EL (cell line): Measurements from ENCODE around the gene TAS1R2.

Experiments used
- DNase-seq: peaks from one replicate; pipeline ENCODE4 v3.0.0-alpha.2; 2016

The TAS1R2 gene

GRCh38 chr1:18859560-18859959, at the start of gene TAS1R2:
Gene TAS1R2 (minus strand): TSS chr1:18859660. CDS start chr1:18859660, 0 bp downstream.
- DNase-seq, result no peak

GRCh38 chr1:18907917-18908845, 48.7 kb upstream of the TAS1R2 start:
- DNase-seq, result no peak

DNA sequence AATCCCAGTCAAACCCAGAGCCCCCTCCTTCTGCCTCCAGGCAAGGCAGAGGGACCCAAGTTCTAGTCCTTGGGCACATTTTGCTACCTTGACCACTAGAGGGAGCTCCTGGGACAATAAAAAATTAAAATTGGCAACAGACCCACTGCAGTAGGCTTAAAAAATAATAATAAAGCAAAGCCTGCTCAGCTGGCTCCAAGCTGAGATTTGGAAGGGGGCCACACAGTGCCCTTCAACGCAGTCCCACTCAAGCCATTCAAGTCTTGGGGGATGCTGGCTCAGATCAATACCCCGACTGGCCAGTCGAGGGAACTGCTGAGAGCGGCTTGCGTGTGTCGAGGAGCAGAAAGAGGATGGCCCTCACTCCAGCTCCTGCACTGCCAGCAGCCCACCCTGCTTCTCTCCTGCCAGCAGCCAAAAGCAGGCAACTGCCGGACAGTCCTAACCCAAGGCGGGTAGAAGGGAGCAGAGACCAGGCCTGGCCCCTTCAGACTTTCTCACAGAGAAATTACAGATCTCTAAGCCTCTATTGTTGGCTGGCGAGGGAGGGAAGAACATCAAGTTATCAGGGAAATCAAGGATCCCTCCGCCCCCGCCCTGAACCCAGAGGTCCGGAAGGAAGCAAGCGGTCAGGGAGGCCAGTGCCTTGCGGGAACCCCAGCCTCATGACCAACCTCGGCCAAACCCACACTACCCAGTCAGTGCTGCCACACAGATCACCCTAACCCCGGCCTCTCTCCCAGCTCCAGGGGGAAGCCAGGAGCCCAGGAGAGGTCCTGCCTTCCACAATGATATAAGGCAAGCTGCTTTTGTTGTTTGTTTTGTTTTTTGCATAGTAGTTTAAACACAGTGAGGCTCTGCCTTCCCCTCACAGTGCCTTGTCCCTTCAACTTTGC, 47.8 kb upstream of the TAS1R2 start:
- peak; percentile 65 for DNase-seq

DNA sequence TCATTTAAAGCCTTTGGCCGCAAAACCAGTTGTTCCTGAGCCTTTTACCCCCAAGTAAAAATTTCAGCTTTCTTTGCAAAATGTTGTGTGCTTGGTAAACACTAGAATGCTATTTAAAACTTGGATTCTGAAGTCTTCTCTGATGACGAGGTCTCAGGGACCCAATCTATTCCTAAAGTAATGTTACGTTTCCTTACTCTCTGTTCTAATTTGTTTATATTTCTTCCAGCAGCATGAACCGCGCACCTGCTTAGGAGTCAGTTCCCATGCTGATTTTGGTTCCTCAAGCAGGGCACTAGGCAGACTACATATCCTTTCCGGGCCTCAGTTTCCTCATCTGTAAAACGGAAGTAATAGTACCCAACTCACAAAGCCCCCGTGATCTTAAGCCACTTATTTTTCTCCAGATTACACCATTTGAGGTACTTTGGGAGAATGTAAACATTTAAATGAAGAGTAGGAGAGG, 43.9 kb upstream of the TAS1R2 start:
- no peak for DNase-seq

DNA sequence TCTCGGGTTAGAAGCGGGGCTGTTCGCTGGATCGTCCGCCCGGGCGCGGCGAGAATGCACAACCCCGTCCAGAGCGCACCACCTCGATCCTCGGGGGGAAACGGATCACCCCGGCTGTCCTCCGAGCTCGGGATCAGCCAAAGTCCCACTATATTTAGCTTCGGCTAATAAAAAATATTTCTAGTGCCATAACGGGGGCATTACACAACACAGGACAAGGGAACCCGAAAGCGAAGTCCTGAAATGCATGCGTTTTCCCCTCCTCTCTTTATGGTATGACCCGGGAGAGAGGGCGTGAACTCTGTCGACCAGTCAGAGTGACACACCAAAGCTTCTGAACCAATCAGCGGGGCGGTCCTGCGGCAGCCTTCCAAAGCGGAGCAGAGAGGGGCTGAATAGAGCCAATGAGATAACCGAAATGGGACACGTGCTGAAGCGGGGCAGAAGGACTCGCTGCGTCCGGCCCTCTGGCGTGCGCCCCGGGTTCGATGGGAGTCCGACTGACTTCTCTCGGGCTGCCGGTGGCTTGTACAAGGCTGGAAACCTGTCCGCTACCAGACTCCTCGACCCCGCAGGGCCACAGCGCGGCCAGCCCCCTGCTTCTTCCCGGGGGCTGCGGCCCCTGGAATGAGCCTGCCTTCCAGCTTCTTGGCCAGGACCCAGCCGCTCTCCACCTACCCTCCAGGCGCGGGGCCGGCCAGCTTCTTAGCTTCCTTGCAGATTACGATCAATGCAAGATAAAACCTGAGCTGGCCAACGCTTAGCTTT, 43.2 kb upstream of the TAS1R2 start, which contains the start of gene ALDH4A1:
TSS of gene ALDH4A1 (minus strand) at position 33 of the 768 bp plus-strand sequence. CDS start at position 1, 32 bp downstream.
- DNase-seq, result peak; percentile 99

DNA sequence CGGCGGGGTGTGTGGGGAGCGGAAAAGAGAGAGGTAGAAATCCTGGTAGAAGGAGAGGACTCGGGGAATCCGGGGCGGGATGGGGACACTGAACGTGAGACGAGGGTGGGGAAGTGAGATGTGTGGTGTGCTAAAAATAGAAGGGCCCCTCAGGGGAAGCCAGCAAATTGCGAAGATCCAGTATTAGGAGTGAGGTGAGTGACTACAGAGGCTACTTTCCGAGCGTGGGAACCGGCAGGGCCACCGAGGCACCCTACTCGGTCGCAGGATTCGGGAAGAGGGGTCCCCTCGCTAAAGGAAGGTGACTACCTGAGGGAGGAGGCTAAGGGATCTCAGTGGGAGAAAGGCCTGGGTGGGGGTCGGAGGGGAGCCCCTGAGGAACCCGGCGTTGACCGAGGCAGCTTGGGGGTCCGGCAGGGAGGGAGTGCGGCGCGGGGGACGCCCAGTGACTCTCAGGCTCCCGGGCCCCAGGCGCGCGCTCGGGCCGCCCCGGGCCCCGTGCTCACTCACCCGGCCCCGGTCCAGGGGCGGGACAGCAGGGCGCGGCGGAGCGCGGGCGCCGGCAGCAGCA, 42.6 kb upstream of the TAS1R2 start:
- DNase-seq, result peak; percentile 39

GRCh38 chr1:18901147-18901951, 41.9 kb upstream of the TAS1R2 start:
- no peak for DNase-seq

DNA sequence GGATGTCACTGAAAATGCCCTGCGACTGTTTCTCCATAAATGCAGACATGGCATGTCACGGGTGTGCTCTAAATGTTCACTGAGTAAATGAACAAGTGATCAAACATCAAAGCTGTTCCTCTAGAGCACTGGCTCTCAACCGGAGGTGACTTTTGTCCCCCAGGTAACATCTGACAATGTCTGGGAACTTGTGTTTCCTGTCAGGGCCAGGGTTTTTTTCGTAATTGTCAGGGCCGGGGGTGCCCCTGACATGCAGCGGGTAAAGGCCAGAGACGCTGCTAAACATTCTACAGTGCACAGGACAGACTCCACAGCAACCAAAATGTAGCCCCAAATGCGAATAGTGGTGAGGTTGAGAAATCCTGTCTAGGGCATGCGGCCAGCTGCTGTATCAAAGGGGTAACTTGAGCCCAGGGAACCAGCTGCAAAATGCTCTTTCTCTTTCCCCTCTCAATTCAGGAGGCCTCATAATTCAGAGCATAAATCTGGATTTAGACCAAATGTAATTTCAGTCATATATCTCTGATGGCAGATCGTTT, 40.9 kb upstream of the TAS1R2 start:
- DNase-seq, result no peak

DNA sequence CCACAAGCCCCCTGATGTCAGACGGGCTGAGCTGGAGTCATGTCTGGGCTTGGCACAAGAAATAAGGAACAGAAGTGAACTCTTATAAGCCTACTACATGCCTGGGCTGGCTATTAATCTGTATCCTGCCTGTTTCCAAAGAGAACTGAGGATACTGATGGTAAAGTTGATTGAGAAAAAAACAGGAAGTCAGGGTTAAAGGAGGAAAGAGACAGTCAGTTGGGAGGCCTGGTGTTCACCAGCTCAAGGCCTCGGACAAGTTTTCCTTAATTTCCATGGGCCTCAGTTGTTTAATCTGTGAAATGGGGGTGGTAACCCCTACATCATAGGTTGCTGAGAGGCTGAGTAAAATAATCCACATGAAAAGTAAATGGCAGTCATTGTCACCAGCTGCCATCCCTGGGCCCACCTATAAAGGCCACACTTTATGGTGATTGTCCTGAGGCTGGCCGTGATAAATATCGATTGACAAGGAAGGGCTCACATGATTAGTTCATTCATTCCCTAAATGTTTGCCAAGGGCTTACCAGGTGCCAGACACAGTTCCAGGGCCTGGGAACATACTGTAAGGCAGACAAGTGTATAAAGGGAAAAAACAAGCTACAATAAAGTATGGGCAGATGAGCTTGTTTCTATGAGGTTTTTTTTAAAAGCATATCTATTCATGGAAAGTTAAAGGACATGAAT, 40.0 kb upstream of the TAS1R2 start:
- no peak for DNase-seq

DNA sequence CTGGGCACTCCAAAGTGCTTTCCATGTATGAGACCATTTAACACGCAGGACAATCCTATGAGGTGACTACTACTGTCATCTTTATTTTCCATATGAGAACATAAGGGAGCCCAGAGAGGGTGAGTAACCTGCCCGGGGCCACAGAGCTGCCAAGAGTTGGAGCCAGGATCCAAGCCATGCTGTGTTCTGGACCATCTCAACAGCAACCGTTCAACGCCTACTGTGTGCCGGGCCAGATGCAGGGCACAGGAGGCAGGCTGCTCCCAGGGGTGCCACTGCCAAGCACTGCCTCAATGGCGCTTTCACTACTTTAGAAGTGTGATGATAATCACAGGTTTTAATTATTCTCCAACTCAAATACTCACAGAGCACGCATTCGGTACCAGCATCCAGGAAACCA, 39.1 kb upstream of the TAS1R2 start:
- DNase-seq, result no peak

DNA sequence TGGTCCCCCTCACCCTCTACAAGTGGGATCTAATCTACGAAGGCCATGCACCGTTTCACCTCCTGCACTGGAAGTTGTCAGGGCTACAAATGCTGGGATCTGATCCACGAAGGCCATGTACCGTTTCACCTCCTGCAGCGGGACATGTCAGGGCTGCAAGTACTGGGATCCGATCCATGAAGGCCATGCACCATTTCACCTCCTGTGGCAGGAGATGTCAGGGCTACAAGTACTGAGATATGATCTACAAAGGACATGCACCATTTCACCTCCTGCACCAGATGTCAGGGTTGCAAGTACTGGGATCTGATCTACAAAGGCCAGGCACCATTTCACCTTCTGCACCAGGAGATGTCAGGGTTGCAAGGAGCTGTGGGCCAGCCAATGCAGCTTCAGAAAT, 35.9 kb upstream of the TAS1R2 start:
- DNase-seq, result no peak

DNA sequence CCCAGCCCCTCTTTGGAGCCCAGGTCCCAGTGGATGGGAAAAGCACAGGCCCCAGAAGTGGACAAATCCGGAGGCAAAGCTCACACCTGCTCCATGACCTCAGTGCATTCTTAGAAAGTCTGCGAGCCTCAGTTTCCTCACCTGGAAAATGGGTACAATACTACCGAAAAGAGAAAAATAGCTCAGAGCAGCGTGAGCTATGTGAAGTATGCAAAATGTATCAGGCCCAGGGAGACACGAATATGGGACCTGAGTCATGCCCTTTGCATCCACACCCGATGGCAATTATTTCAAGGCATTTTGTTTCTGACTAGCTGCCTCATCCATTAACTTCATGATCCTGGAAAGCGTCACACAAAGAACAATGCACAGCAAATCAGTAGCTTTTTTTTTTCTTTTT, 33.7 kb upstream of the TAS1R2 start:
- DNase-seq, result peak; percentile 34

DNA sequence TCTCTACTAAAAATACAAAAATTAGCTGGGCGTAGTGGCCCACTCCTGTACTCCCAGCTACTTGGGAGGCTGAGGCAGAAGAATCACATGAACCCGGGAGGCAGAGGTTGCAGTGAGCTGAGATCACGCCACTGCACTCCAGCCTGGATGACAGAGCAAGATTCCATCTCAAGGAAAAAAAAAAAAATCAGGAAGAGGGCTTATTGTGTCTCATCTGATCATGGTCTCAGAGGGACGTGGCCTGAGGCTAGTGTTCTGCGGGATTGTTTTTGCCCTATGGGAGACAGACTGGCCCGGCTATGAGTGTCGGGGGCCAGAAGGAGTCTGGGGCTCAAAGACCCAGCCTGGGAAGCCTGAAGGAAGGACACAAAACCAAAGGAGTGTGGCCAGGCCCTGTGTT, 32.4 kb upstream of the TAS1R2 start:
- DNase-seq, result peak; percentile 62

- DNase-seq, result no peak
Observed at GRCh38 chr1:18891426-18891780, 31.9 kb upstream of the TAS1R2 start.

- DNase-seq, result peak; percentile 62
Observed at GRCh38 chr1:18890706-18891425, 31.4 kb upstream of the TAS1R2 start.

- peak; percentile 58 for DNase-seq
Observed at GRCh38 chr1:18886003-18886335, 26.5 kb upstream of the TAS1R2 start.

GRCh38 chr1:18885311-18886002, 26.0 kb upstream of the TAS1R2 start:
- DNase-seq, result no peak

- DNase-seq, result no peak
Observed at GRCh38 chr1:18884727-18885126, 25.3 kb upstream of the TAS1R2 start.

- no peak for DNase-seq
Observed at GRCh38 chr1:18884419-18884717, 24.9 kb upstream of the TAS1R2 start.
